IMR-90 (cell line): ENCODE data around the gene ABCC4. TPM values are rescaled to one million over a fixed set of nuclear protein-coding genes. Genes with fewer than 3 reads are reported as not detected.

Source experiments
- ATAC-seq: fragments of 200-7000 bp; cut with Tn5 transposase; 2 replicates; pipeline ENCODE4 v1.9.1; 2020; ENCODE audit warnings: low read depth, mild to moderate bottlenecking, moderate library complexity
- BruUV-seq: library from RNA; stranded (reverse); fragments of 400-500 nt; replicated peaks from 2 replicates; lab custom pipeline; 2021; lab: Mats Ljungman, UMichigan
- CTCF ChIA-PET: fragments of 300-600 bp; formaldehyde crosslinking; extraction: SDS; loops from one replicate; lab custom pipeline; 2021; ENCODE audit warnings: antibody characterized with exemption; lab: Yijun Ruan, JAX
- POLR2A ChIA-PET: fragments of 300-600 bp; sonication (Branson Sonifier 250); formaldehyde crosslinking; loops from one replicate; lab custom pipeline; 2022; ENCODE audit warnings: antibody characterized with exemption; ENCODE audit not compliant: unreplicated experiment; lab: Charles Lee
- DNase-seq: peaks from one replicate; pipeline ENCODE4 v3.0.0; 2013
- H2AFZ ChIP-seq: replicated peaks from 2 replicates; pipeline ENCODE3; 2013; ENCODE audit warnings: low read length, mild to moderate bottlenecking; ENCODE audit not compliant: poor library complexity
- H2AK5ac ChIP-seq: 2 replicates; pipeline ENCODE4 v1.6.1; 2013; ENCODE audit warnings: low read depth, low read length, inconsistent platforms
- H2AK9ac ChIP-seq: replicated peaks from 2 replicates; pipeline ENCODE3; 2013; ENCODE audit warnings: mild to moderate bottlenecking, low read depth, low read length, moderate library complexity; ENCODE audit not compliant: poor library complexity
- H2BK120ac ChIP-seq: 2 replicates; pipeline ENCODE4 v1.6.1; 2013; ENCODE audit warnings: low read depth, low read length, inconsistent platforms
- H2BK15ac ChIP-seq: 3 replicates; pipeline ENCODE4 v1.6.1; 2013; ENCODE audit warnings: low read depth, low read length, inconsistent platforms
- H2BK20ac ChIP-seq: 2 replicates; pipeline ENCODE4 v1.6.1; 2013; ENCODE audit warnings: low read depth, mild to moderate bottlenecking, inconsistent platforms, low read length, moderate library complexity
- H2BK5ac ChIP-seq: 2 replicates; pipeline ENCODE4 v1.6.1; 2013; ENCODE audit warnings: mild to moderate bottlenecking, low read depth, low read length, inconsistent platforms; ENCODE audit not compliant: poor library complexity, severe bottlenecking
- H3K14ac ChIP-seq: replicated peaks from 2 replicates; pipeline ENCODE4 v1.6.1; 2013; ENCODE audit warnings: low read depth, low read length, inconsistent platforms
- H3K18ac ChIP-seq: 2 replicates; pipeline ENCODE4 v1.6.1; 2013; ENCODE audit warnings: low read depth, low read length, control low read depth
- H3K23ac ChIP-seq: 2 replicates; pipeline ENCODE4 v1.6.1; 2013; ENCODE audit warnings: low read depth, low read length, inconsistent platforms
- H3K27ac ChIP-seq: 2 replicates; pipeline ENCODE4 v1.5.1; 2013; ENCODE audit warnings: mild to moderate bottlenecking, control low read depth, low read length; ENCODE audit not compliant: insufficient read depth
- H3K27me3 ChIP-seq: 2 replicates; pipeline ENCODE4 v1.6.1; 2013; ENCODE audit warnings: low read length; ENCODE audit not compliant: control insufficient read depth, insufficient read depth
- H3K36me3 ChIP-seq: 2 replicates; pipeline ENCODE4 v1.6.1; 2013; ENCODE audit warnings: low read length, mixed read lengths; ENCODE audit not compliant: control insufficient read depth, insufficient read depth
- H3K4ac ChIP-seq: 2 replicates; pipeline ENCODE4 v1.6.1; 2013; ENCODE audit warnings: low read depth, low read length, inconsistent platforms
- H3K4me1 ChIP-seq: 2 replicates; pipeline ENCODE4 v1.6.1; 2013; ENCODE audit warnings: low read length, mixed read lengths; ENCODE audit not compliant: control insufficient read depth, insufficient read depth
- H3K4me2 ChIP-seq: 2 replicates; pipeline ENCODE4 v1.6.1; 2013; ENCODE audit warnings: low read depth, mild to moderate bottlenecking, control low read depth, low read length, moderate library complexity
- H3K4me3 ChIP-seq: 2 replicates; pipeline ENCODE4 v1.5.1; 2013; ENCODE audit warnings: low read depth, mild to moderate bottlenecking, control low read depth, low read length, moderate library complexity; ENCODE audit not compliant: insufficient read depth
- H3K56ac ChIP-seq: 2 replicates; pipeline ENCODE4 v1.6.1; 2013; ENCODE audit warnings: low read length, inconsistent platforms; ENCODE audit not compliant: insufficient read depth; ENCODE audit errors: extremely low read depth
- H3K79me1 ChIP-seq, 2 experiments: 2 replicates each; pipeline ENCODE4 v1.6.1; 2013; ENCODE audit warnings: low read length in 2 of 2, inconsistent platforms in 1 of 2, low read depth in 1 of 2
- H3K9ac ChIP-seq: 2 replicates; pipeline ENCODE4 v1.6.1; 2013; ENCODE audit warnings: low read depth, low read length, control low read depth
- H3K9me1 ChIP-seq: 2 replicates; pipeline ENCODE4 v1.6.1; 2013; ENCODE audit warnings: low read length, inconsistent platforms; ENCODE audit not compliant: insufficient read depth
- H3K9me3 ChIP-seq: 2 replicates; pipeline ENCODE4 v1.6.1; 2013; ENCODE audit warnings: low read length; ENCODE audit not compliant: control insufficient read depth, insufficient read depth
- H4K20me1 ChIP-seq: 2 replicates; pipeline ENCODE4 v1.6.1; 2013; ENCODE audit warnings: low read length, inconsistent platforms; ENCODE audit not compliant: insufficient read depth
- H4K5ac ChIP-seq: 2 replicates; pipeline ENCODE4 v1.6.1; 2013; ENCODE audit warnings: mild to moderate bottlenecking, low read depth, low read length, control low read depth
- H4K8ac ChIP-seq, 2 experiments: 2 replicates each; pipeline ENCODE4 v1.6.1; 2013; ENCODE audit warnings: low read depth in 2 of 2, low read length in 2 of 2, control low read depth in 1 of 2, inconsistent platforms in 1 of 2
- H4K91ac ChIP-seq: 2 replicates; pipeline ENCODE4 v1.6.1; 2013; ENCODE audit warnings: low read depth, low read length, inconsistent platforms; ENCODE audit not compliant: insufficient read depth
- CEBPB ChIP-seq: IDR thresholded peaks from 2 replicates; pipeline ENCODE4 v1.6.1; 2012; ENCODE audit warnings: low read depth, low read length, improper control_type of control experiment
- WGBS, 2 experiments: methylation state at CpG; one replicate each; pipeline versions ENCODE4 v1.1.5 to v1.1.7; 2013; ENCODE audit warnings: missing lambda C conversion rate in 2 of 2; ENCODE audit not compliant: insufficient read length in 1 of 2; ENCODE audit errors: extremely low coverage in 2 of 2; 5-methylcytosine and 5-hydroxymethylcytosine counted together
- dilution Hi-C: fragments of 300-500 bp; cut with HindIII; formaldehyde crosslinking; loops from one replicate; pipeline ENCODE4 v1.14.3; 2018; ENCODE audit warnings: low sequenced_read_pairs; ENCODE audit not compliant: unreplicated experiment
- in situ Hi-C: fragments of 300-500 bp; cut with MboI; formaldehyde crosslinking; loops from 3 replicates; pipeline ENCODE4 v1.14.3; 2019; ENCODE audit warnings: low sequenced_read_pairs, inconsistent platforms, mixed read lengths
- intact Hi-C: fragments of 100-400 bp; cut with micrococcal nuclease; formaldehyde crosslinking; loops from 2 replicates; pipeline ENCODE4 v1.10.0; 2022
- polyA plus RNA-seq, 3 experiments: library from polyadenylated mRNA; depleted of rRNA; stranded (reverse); fragments of >200 nt; gene quantifications; 2 replicates each; pipeline ENCODE4 v1.2.3, GENCODE V29; 2012; ENCODE audit warnings: low replicate concordance in 1 of 3
- total RNA-seq: library from RNA; depleted of rRNA; stranded (reverse); fragments of >200 nt; gene quantifications from 2 replicates; pipeline ENCODE4 v1.2.3, GENCODE V29; 2012
- TF ChIP-seq, protein P1 (sequence below): conservative IDR thresholded peaks from 2 replicates; pipeline ENCODE4 v1.5.1; 2012; ENCODE audit warnings: mild to moderate bottlenecking, low read depth, low read length, improper control_type of control experiment

The ABCC4 gene
- total and polyA plus RNA-seq, 2 of the 4 experiments (the other 2 are of a cell fraction) = 16.6 to 41.4 TPM

DNA sequence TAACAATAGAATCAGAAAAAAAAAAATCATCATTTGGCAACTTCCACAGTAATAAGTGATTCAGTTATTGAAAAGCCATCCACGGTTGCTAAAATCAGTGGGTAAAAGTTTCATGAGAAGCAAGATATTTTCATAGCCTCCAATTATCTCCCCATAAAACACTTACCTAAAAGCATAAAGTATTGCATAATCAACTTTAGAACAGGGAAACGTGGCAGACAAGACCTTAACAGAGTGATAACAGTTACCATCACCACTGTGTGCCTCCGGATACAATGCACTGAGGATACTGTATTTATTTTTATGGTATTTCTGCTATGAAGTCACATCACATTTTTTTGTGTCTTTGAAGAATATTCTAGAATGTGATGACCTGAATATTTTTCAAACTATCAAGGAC is 37.0 kb downstream of the ABCC4 start:
- Histone ChIP-seq H2BK120ac (no peak overlapping the region), H2AK9ac (no peak overlapping the region), H3K9me1 (peaks cover 21% of the 10 kb centered on the region), H3K27ac (no peak overlapping the region), H3K56ac (no peak overlapping the region), H2AFZ (no peak overlapping the region), H3K79me1 (peaks cover 33 to 62% of the 10 kb centered on the region in 2 experiments), H3K14ac (no peak overlapping the region), H4K8ac (peak overlapping the region in 1 of 2 experiments; percentile 15; a peak in 1 of 4 replicates), H2BK5ac (no peak overlapping the region), H2AK5ac (no peak overlapping the region), H3K36me3 (peaks cover 25% of the 10 kb centered on the region), H3K9ac (no peak overlapping the region), H4K91ac (no peak overlapping the region), H2BK15ac (no peak overlapping the region), H4K20me1 (peaks cover 6% of the 10 kb centered on the region), H3K4me1 (peaks cover 21% of the 10 kb centered on the region), H3K27me3 (no peaks in the 10 kb centered on the region), H3K4me3 (no peak overlapping the region), H3K18ac (no peak overlapping the region), H3K9me3 (no peaks in the 10 kb centered on the region), H3K4ac (no peak overlapping the region), H3K23ac (no peak overlapping the region), H2BK20ac (no peak overlapping the region), H3K4me2 (no peak overlapping the region), H4K5ac (no peak overlapping the region)
- POLR2A ChIA-PET = no interaction called here
- WGBS, 2 experiments = no CpG with 5 or more reads among the region's 3 CpGs
- intact Hi-C loops = no loop called here
- BruUV-seq = no TSS peak
- CTCF ChIA-PET = no interaction called here
- in situ Hi-C loops = no loop called here
- DNase-seq = no peak
- ATAC-seq = no peak
- dilution Hi-C loops = no loop called here
- peak; percentile 83 for TF ChIP-seq CEBPB
- TF ChIP-seq, protein P1, sequence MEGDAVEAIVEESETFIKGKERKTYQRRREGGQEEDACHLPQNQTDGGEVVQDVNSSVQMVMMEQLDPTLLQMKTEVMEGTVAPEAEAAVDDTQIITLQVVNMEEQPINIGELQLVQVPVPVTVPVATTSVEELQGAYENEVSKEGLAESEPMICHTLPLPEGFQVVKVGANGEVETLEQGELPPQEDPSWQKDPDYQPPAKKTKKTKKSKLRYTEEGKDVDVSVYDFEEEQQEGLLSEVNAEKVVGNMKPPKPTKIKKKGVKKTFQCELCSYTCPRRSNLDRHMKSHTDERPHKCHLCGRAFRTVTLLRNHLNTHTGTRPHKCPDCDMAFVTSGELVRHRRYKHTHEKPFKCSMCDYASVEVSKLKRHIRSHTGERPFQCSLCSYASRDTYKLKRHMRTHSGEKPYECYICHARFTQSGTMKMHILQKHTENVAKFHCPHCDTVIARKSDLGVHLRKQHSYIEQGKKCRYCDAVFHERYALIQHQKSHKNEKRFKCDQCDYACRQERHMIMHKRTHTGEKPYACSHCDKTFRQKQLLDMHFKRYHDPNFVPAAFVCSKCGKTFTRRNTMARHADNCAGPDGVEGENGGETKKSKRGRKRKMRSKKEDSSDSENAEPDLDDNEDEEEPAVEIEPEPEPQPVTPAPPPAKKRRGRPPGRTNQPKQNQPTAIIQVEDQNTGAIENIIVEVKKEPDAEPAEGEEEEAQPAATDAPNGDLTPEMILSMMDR = no peak
